OCI-LY3 (cell line): Measurements from ENCODE around the gene UNC93B1.

Experiments
- H2AFZ ChIP-seq: fragments of 200-600, 300-600 bp; shearing (Covaris generic); 2 replicates; pipeline ENCODE4 v1.6.0; 2014; ENCODE audit warnings: antibody characterized with exemption, low read depth, low read length
- H3K27ac ChIP-seq: fragments of 200-600, 300-600 bp; sonication (generic); 2 replicates; pipeline ENCODE4 v1.5.1; 2014; ENCODE audit warnings: mild to moderate bottlenecking, low read length, moderate library complexity, mixed read lengths
- H3K27me3 ChIP-seq: fragments of 200-600, 300-600 bp; sonication (generic); 2 replicates; pipeline ENCODE4 v1.6.1; 2014; ENCODE audit warnings: low read depth, low read length, mixed read lengths
- H3K36me3 ChIP-seq: fragments of 200-600, 300-600 bp; sonication (generic); replicated peaks from 2 replicates; pipeline ENCODE3; 2014; ENCODE audit warnings: low read depth, low read length, mixed read lengths
- H3K4me1 ChIP-seq: fragments of 300-600, 200-600 bp; sonication (generic); 2 replicates; pipeline ENCODE4 v1.6.1; 2014; ENCODE audit warnings: low read length, mixed read lengths
- H3K4me2 ChIP-seq: fragments of 200-600, 300-600 bp; sonication (generic); 2 replicates; pipeline ENCODE4 v1.6.1; 2014; ENCODE audit warnings: low read length, mixed read lengths
- H3K4me3 ChIP-seq: fragments of 300-600, 200-600 bp; sonication (generic); 2 replicates; pipeline ENCODE4 v1.5.1; 2014; ENCODE audit warnings: antibody characterized with exemption, mild to moderate bottlenecking, low read length, moderate library complexity
- H3K79me2 ChIP-seq: fragments of 300-600, 200-600 bp; shearing (Covaris generic); 2 replicates; pipeline ENCODE4 v1.6.1; 2014; ENCODE audit warnings: mild to moderate bottlenecking, low read length, mixed read lengths
- H3K9ac ChIP-seq: fragments of 300-600, 200-600 bp; shearing (Covaris generic); 2 replicates; pipeline ENCODE4 v1.6.0; 2014; ENCODE audit warnings: mild to moderate bottlenecking, low read length, moderate library complexity
- H3K9me3 ChIP-seq: fragments of 200-600, 300-600 bp; shearing (Covaris generic); 2 replicates; pipeline ENCODE4 v1.6.1; 2014; ENCODE audit warnings: low read length, mixed read lengths; ENCODE audit not compliant: insufficient read depth
- H4K20me1 ChIP-seq: fragments of 200-600, 300-600 bp; sonication (generic); 2 replicates; pipeline ENCODE4 v1.6.1; 2016; ENCODE audit warnings: low read length, mixed read lengths; ENCODE audit not compliant: insufficient read depth
- EZH2phosphoT487 ChIP-seq: fragments of 200-600 bp; shearing (Covaris generic); IDR thresholded peaks from 2 replicates; pipeline ENCODE4 v1.6.1; 2018; ENCODE audit warnings: antibody characterized with exemption, mixed run types, low read depth
- TF ChIP-seq, protein P1 (sequence below): fragments of 200-600, 300-600 bp; sonication (generic); IDR thresholded peaks from 2 replicates; pipeline ENCODE4 v1.5.1; 2014; ENCODE audit warnings: antibody characterized with exemption, low read length, low read depth

Gene UNC93B1

DNA sequence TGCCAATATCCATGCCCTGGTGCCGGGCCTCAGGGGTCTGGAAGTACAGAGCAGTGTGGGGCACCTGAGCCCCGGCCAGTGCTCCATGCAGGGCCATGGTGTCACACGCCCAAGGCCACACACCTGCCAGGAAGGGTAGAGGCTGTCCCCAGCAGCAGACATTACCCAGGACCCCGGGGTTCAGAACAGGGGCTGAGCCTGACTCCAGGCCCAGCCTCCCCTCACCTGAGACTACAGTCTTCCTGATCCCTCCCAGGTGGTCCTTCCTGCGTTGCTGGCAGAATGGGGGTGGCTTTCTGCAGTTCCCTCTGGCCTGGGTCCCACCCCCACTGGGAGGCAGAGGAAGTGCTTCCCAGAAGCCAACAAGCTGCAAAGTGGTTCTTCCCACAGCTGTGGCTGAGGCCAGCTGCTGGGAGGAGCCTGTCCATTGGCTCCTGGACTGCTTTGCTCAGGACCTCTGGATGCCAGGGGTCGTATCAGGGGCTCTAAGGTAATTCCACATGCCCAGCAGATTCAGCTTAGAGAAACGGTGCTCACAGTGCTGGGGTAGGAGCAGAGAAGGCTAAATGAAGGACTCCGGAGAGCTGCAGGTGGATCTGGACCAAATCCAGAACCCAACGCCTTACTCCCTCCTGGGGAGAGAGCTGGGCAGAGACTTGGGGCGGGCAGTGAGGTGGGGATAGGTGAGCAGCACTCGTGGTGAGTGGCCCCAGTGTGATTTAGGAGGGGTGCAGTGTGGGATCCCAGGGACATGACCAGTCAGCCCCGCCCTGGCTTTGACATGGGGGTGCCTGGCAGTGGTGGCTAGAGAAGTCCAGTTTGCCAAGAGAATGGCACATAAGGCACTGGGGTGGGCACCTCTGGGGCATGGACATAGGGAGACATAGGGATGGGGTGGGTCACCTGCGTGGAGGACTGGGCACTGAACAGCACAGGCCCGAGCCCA lies 47.6 kb upstream of the UNC93B1 start:
- H3K36me3 ChIP-seq = peaks cover 57% of the 10 kb centered on the region
- TF ChIP-seq EZH2phosphoT487 = no peak
- TF ChIP-seq, protein P1, sequence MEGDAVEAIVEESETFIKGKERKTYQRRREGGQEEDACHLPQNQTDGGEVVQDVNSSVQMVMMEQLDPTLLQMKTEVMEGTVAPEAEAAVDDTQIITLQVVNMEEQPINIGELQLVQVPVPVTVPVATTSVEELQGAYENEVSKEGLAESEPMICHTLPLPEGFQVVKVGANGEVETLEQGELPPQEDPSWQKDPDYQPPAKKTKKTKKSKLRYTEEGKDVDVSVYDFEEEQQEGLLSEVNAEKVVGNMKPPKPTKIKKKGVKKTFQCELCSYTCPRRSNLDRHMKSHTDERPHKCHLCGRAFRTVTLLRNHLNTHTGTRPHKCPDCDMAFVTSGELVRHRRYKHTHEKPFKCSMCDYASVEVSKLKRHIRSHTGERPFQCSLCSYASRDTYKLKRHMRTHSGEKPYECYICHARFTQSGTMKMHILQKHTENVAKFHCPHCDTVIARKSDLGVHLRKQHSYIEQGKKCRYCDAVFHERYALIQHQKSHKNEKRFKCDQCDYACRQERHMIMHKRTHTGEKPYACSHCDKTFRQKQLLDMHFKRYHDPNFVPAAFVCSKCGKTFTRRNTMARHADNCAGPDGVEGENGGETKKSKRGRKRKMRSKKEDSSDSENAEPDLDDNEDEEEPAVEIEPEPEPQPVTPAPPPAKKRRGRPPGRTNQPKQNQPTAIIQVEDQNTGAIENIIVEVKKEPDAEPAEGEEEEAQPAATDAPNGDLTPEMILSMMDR = no peak
- no peak overlapping the region for H3K4me2 ChIP-seq
- H2AFZ ChIP-seq = no peak overlapping the region
- H3K4me3 ChIP-seq = no peak overlapping the region
- H3K27me3 ChIP-seq = no peaks in the 10 kb centered on the region
- H4K20me1 ChIP-seq = peaks cover 8% of the 10 kb centered on the region
- H3K9ac ChIP-seq = no peak overlapping the region
- H3K27ac ChIP-seq = no peak overlapping the region
- H3K79me2 ChIP-seq = no peaks in the 10 kb centered on the region
- no peaks in the 10 kb centered on the region for H3K9me3 ChIP-seq
- no peaks in the 10 kb centered on the region for H3K4me1 ChIP-seq

DNA sequence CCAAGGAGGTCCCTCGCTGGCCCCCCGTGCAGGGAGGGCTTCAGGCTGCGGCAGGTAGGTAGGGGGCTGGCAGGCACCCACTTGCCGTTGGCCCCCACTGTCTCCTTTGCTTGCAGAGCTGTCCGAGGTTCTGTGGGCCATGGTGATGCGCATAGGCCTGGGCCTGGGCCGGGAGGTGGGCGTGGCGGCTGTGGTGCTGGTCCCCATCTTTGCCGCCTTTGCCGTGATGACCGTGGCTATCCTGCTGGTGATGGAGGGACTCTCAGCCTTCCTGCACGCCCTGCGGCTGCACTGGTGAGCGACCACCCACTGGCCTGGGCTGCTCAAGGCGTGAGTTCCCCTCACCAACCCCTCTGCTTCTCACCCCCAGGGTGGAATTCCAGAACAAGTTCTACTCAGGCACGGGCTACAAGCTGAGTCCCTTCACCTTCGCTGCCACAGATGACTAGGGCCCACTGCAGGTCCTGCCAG lies 46.5 kb upstream of the UNC93B1 start:
- no peak for TF ChIP-seq EZH2phosphoT487
- TF ChIP-seq, protein P1 = no peak
- no peaks in the 10 kb centered on the region for H3K9me3 ChIP-seq
- H4K20me1 ChIP-seq = peaks cover 8% of the 10 kb centered on the region
- H3K27me3 ChIP-seq = no peaks in the 10 kb centered on the region
- H2AFZ ChIP-seq = no peak overlapping the region
- no peak overlapping the region for H3K4me3 ChIP-seq
- no peaks in the 10 kb centered on the region for H3K79me2 ChIP-seq
- no peak overlapping the region for H3K4me2 ChIP-seq
- peaks cover 63% of the 10 kb centered on the region for H3K36me3 ChIP-seq
- H3K27ac ChIP-seq = no peak overlapping the region
- H3K4me1 ChIP-seq = no peaks in the 10 kb centered on the region
- no peak overlapping the region for H3K9ac ChIP-seq

DNA sequence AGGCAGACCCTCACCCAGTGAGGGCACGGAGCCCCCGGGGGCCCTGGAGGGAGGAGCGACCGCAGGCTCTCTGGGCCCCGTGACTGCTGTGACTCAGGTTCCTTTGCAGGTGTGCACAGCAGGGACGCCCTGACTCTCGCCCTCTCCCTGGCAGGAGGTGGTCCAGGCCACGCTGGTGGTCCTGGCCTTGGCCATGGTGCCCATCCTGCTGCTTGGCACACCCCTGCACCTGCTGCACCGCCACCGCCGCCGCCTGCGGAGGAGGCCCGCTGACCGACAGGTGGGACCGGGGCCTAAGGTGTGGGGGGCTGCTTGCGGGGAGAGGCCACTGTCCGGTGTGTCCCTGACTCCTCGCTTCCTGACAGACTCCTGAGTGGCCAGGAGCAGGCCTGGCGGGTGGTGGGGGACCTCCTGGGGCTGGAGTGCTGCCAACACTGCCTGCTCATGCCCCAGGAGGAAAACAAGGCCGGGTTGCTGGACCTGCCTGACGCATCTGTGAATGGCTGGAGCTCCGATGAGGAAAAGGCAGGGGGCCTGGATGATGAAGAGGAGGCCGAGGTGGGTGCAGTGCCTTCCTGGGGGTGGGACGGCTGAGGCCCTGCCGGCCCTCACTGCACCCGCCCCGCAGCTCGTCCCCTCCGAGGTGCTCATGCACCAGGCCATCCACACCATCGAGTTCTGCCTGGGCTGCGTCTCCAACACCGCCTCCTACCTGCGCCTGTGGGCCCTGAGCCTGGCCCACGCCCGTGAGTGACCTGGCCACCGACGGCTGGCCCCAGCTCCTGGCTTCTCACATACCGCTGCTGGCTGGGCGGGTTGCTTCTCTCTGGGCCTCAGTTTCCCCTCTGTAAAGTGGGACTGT lies 45.8 kb upstream of the UNC93B1 start:
- Histone ChIP-seq H4K20me1 (peaks cover 8% of the 10 kb centered on the region), H3K4me1 (no peaks in the 10 kb centered on the region), H3K9me3 (no peaks in the 10 kb centered on the region), H3K4me3 (no peak overlapping the region), H3K27me3 (no peaks in the 10 kb centered on the region), H3K4me2 (no peak overlapping the region), H2AFZ (no peak overlapping the region), H3K36me3 (peaks cover 68% of the 10 kb centered on the region), H3K27ac (no peak overlapping the region), H3K9ac (no peak overlapping the region), H3K79me2 (no peaks in the 10 kb centered on the region)
- TF ChIP-seq EZH2phosphoT487 = no peak
- TF ChIP-seq, protein P1 = no peak
